Measurements from ENCODE around the gene GLCCI1. TPM values are rescaled to one million over a fixed set of nuclear protein-coding genes. Genes with fewer than 3 reads are reported as not detected.
A peak's percentile ranks its signal among the peaks of the same experiment; 100 is the strongest.

Gene GLCCI1
- 10 to 100 TPM; 29.8 to 38.7 (median 36.1) TPM for polyA plus RNA-seq (ENCODE audit: insufficient read length in 3 of 3)
- long read RNA-seq, donor 1, partial matches to known transcripts: 0 of 3 reads
- long read RNA-seq, donor 1, other reads (novel, unspliced or antisense): 0 of 3 reads
- long read RNA-seq, donor 2, full-length matches to known transcripts: 1 of 1 reads
- long read RNA-seq, donor 2, partial matches to known transcripts: 0 of 1 reads
- long read RNA-seq, donor 2, other reads (novel, unspliced or antisense): 0 of 1 reads
- long read RNA-seq, donor 3, full-length matches to known transcripts: 4 of 4 reads
- long read RNA-seq, donor 3, partial matches to known transcripts: 0 of 4 reads
- long read RNA-seq, donor 3, other reads (novel, unspliced or antisense): 0 of 4 reads
- long read RNA-seq, donor 4, full-length matches to known transcripts: 1 of 1 reads
- long read RNA-seq, donor 4, partial matches to known transcripts: 0 of 1 reads
- long read RNA-seq, donor 4, other reads (novel, unspliced or antisense): 0 of 1 reads
- long read RNA-seq, donor 5: 0 reads
- long read RNA-seq, donor 6, full-length matches to known transcripts: 3 of 3 reads
- long read RNA-seq, donor 6, partial matches to known transcripts: 0 of 3 reads
- long read RNA-seq, donor 6, other reads (novel, unspliced or antisense): 0 of 3 reads
- long read RNA-seq, donor 7, full-length matches to known transcripts: 1 of 1 reads
- long read RNA-seq, donor 7, partial matches to known transcripts: 0 of 1 reads
- long read RNA-seq, donor 7, other reads (novel, unspliced or antisense): 0 of 1 reads
- long read RNA-seq, donor 8: 0 reads
- long read RNA-seq, donor 9, full-length matches to known transcripts: 1 of 1 reads
- long read RNA-seq, donor 9, partial matches to known transcripts: 0 of 1 reads
- long read RNA-seq, donor 9, other reads (novel, unspliced or antisense): 0 of 1 reads
- long read RNA-seq, donor 10, partial matches to known transcripts: 0 of 1 reads
- long read RNA-seq, donor 10, other reads (novel, unspliced or antisense): 0 of 1 reads
- long read RNA-seq, donor 11, full-length matches to known transcripts: 1 of 1 reads
- long read RNA-seq, donor 11, partial matches to known transcripts: 0 of 1 reads
- long read RNA-seq, donor 11, other reads (novel, unspliced or antisense): 0 of 1 reads
- long read RNA-seq, donor 12, full-length matches to known transcripts: 1 of 1 reads
- long read RNA-seq, donor 12, partial matches to known transcripts: 0 of 1 reads
- long read RNA-seq, donor 12, other reads (novel, unspliced or antisense): 0 of 1 reads
- long read RNA-seq, donor 13: 0 reads
- long read RNA-seq, donor 14, full-length matches to known transcripts: 1 of 1 reads
- long read RNA-seq, donor 14, partial matches to known transcripts: 0 of 1 reads
- long read RNA-seq, donor 14, other reads (novel, unspliced or antisense): 0 of 1 reads
- long read RNA-seq, donor 15, full-length matches to known transcripts: 2 of 12 reads
- long read RNA-seq, donor 15, partial matches to known transcripts: 10 of 12 reads
- long read RNA-seq, donor 15, other reads (novel, unspliced or antisense): 0 of 12 reads
- long read RNA-seq, donor 16, full-length matches to known transcripts: 2 of 2 reads
- long read RNA-seq, donor 16, partial matches to known transcripts: 0 of 2 reads
- long read RNA-seq, donor 16, other reads (novel, unspliced or antisense): 0 of 2 reads

GRCh38 chr7:7968544-7969305 is at the start of gene GLCCI1:
Gene GLCCI1 (plus strand): TSS chr7:7968796. CDS start chr7:7969351, 555 bp downstream.
- DNase-seq (ENCODE audit: extremely low read depth in 1 of 11, low read depth in 9 of 11, low spot score in 4 of 11): peak; percentile 88 to 98 (median 93)

GRCh38 chr7:7919449-7919945 is 49.1 kb upstream of the GLCCI1 start:
- no peak for DNase-seq (ENCODE audit: extremely low read depth in 1 of 11, low read depth in 9 of 11, low spot score in 4 of 11)

DNA sequence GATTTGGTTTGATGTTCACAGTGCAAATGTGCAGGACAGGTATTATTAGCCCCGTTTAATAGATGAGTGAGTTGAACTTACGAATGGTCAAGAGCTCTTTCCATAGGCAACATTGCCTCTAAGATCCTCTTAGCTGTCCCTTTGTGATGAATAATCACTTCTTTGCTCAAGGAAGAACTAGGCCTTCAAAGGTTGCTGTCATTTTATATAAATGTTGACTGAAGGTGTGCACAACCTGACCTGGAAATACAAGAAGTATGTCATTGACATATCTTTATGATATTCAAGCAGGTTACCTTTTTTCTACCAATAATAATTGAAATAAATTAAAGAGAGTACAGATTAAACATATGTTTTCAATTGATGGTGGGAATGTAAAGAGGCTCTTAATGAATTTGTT is 48.5 kb upstream of the GLCCI1 start:
- no peak for DNase-seq (ENCODE audit: extremely low read depth in 1 of 11, low read depth in 9 of 11, low spot score in 4 of 11)

DNA sequence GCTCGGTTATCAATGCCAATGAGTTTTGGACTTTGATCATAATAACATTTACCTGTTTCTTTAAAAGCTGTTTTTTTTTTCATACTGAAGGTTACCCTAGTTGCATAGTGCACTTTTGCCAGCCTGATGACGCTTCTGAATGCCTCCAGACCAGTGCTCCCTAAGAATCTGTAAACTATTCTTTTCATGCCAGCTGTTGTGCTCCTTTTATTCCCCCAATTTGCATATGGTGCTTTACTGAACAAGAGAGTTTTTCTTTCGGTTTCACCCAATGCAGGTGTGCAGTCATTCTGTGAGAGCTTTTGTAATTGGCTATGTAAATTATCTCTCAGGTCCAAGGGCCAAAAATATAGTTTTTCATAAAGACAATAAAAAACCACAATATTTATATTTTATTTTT is 48.1 kb upstream of the GLCCI1 start:
- no peak for DNase-seq (ENCODE audit: extremely low read depth in 1 of 11, low read depth in 9 of 11, low spot score in 4 of 11)

DNA sequence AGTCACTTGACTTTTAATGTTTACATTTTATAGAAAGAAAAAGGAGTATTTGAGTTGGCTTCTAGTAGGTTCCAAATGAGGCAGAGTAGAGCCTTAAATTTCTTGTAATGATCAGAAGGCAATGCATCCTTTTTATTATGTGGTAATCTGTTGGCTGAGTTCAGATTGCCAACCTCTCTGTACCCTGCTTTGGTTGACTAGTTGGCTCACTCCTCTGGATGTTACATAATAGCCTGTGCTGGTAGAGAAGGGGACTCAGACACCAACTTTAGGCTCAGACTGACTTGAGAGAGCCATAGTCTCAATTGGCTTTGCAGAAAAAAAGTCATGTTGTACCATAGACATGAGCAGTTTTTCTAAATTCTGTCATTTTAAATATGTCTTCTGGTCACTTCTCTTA is 46.8 kb upstream of the GLCCI1 start:
- DNase-seq (ENCODE audit: extremely low read depth in 1 of 11, low read depth in 9 of 11, low spot score in 4 of 11): no peak

- no peak for DNase-seq (ENCODE audit: extremely low read depth in 1 of 11, low read depth in 9 of 11, low spot score in 4 of 11)
Observed at GRCh38 chr7:7922684-7923385, 45.8 kb upstream of the GLCCI1 start.

DNA sequence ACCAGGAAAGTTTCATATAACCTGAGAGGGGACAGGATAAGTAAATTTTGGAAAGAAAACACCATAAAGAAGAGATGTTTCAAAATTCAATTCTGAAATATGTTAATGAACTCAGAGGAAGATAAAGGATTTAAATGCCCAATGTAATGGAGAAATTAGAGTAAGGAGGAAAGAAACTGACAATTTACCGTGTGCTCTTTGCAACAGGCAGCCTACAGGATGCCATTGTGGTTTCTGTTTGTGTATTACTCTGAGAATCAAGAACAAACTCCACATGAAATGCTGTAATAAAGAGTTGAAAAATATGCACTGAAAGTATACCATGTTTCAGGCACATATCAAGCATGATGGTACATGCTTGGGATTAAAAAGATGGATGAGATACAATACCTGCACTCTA is 44.8 kb upstream of the GLCCI1 start:
- no peak for DNase-seq (ENCODE audit: extremely low read depth in 1 of 11, low read depth in 9 of 11, low spot score in 4 of 11)

GRCh38 chr7:7924303-7924702 is 44.3 kb upstream of the GLCCI1 start:
- no peak for DNase-seq (ENCODE audit: extremely low read depth in 1 of 11, low read depth in 9 of 11, low spot score in 4 of 11)

- no peak for DNase-seq (ENCODE audit: extremely low read depth in 1 of 11, low read depth in 9 of 11, low spot score in 4 of 11)
Observed at GRCh38 chr7:7931626-7932025, 37.0 kb upstream of the GLCCI1 start.

DNA sequence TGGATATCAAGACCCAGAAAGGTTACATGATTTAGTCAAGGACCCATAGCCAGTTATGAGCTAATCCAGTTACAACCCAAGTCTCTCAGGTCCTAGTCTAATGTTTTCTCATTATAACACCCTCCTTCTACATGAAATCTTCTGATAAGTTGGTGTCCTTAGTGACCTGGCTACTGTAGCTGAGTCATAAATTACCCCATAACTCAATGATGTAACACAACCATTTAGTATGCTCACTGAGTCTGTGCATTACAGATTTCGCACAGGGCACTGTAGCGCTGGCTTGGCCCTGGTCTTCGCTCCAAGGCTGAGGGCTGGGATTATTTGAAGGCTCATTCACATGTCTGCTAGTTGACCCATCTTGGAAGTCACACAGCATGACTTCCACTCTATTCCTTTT is 36.0 kb upstream of the GLCCI1 start:
- no peak for DNase-seq (ENCODE audit: extremely low read depth in 1 of 11, low read depth in 9 of 11, low spot score in 4 of 11)

GRCh38 chr7:7933915-7934526 is 34.6 kb upstream of the GLCCI1 start:
- no peak for DNase-seq (ENCODE audit: extremely low read depth in 1 of 11, low read depth in 9 of 11, low spot score in 4 of 11)

GRCh38 chr7:7934945-7935344 is 33.7 kb upstream of the GLCCI1 start:
- DNase-seq (ENCODE audit: extremely low read depth in 1 of 11, low read depth in 9 of 11, low spot score in 4 of 11): no peak

GRCh38 chr7:7938471-7938870 is 30.1 kb upstream of the GLCCI1 start:
- DNase-seq (ENCODE audit: extremely low read depth in 1 of 11, low read depth in 9 of 11, low spot score in 4 of 11): no peak

DNA sequence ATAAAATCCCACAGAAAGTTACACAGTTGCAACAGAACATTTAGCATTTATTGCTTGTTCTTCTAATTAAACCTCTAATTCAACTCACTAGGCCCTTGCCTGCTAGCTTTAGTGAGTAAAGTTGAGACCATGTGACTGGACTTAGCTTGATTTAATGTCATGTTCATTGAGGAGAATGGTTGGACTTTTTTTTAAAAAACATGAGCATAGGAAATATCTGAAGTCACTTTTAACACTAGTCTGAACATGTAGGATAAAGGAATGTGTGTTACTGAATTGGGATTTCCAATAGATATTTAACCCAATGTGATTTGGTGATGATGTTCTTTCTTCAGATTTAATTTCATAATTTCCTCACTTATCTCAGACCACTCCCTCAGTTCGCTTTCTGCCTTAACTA is 24.6 kb upstream of the GLCCI1 start:
- no peak for DNase-seq (ENCODE audit: extremely low read depth in 1 of 11, low read depth in 9 of 11, low spot score in 4 of 11)

DNA sequence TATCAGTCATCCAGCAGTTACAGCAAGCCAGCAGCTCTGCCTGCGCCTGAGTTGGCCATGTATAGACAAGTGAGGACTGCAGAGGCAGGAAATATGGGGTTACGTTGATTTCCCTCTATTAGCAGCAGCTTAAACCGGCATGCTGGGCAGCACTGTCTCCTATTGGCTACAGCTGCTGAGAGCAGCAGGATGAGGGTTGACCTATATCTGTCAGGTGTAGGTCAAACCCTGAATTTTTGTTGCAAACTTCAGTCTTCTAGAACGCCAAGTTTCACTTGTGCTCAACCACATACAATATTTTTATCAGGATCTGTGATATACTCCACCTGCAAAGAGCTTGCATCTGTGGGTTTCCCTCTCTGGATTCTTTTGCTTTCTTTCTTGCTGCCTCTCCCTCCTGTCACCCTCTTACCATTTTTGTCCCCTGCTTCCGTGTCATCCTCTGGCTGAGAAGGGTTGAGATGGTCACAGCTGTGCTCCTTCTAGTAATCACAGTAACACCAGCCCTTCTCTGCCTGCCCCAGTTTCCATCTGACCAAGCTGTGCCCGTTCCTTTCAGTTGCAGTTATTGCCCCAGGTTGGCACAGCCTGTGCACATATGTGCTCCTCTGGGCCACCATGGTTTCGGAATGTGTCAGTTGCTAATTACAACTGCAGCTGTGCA is 23.8 kb upstream of the GLCCI1 start:
- no peak for DNase-seq (ENCODE audit: extremely low read depth in 1 of 11, low read depth in 9 of 11, low spot score in 4 of 11)

DNA sequence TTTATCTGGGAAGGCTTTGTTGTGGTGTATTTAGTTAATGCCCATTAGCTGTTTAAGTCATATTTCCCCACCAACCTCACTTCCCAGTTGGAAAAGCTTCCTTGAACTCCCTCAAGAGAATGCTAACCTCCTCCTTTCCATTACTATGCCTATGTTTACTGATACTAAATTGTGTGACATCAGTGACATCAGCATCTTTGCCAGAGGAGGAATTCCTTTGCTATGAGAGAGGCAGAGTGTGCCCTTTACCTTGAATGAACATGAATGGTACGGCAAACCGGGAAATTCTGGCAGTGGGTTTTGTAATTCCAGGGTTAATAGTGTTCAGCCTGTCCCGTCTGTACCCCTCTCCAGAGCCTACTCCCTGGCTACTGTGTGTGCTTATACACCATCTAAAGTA is 22.1 kb upstream of the GLCCI1 start:
- no peak for DNase-seq (ENCODE audit: extremely low read depth in 1 of 11, low read depth in 9 of 11, low spot score in 4 of 11)
